Ishikawa (cell line): ENCODE data around the gene CADPS.

Experiments
- CEBPB ChIP-seq: IDR thresholded peaks from 2 replicates; pipeline ENCODE4 v1.6.1; 2012
- CREB1 ChIP-seq: IDR thresholded peaks from 2 replicates; pipeline ENCODE4 v1.6.1; 2012; ENCODE audit warnings: low read depth
- EGR1 ChIP-seq: IDR thresholded peaks from 2 replicates; pipeline ENCODE4 v1.6.1; 2012
- EP300 ChIP-seq: IDR thresholded peaks from 2 replicates; pipeline ENCODE4 v1.6.1; 2012; ENCODE audit warnings: borderline replicate concordance
- FOXM1 ChIP-seq: IDR thresholded peaks from 2 replicates; pipeline ENCODE4 v1.6.1; 2012; ENCODE audit warnings: low read depth, borderline replicate concordance
- MAX ChIP-seq: IDR thresholded peaks from 2 replicates; pipeline ENCODE4 v1.6.1; 2012
- NFIC ChIP-seq: IDR thresholded peaks from 2 replicates; pipeline ENCODE4 v1.6.1; 2012
- RAD21 ChIP-seq: IDR thresholded peaks from 2 replicates; pipeline ENCODE4 v1.6.1; 2012; ENCODE audit warnings: low read depth
- REST ChIP-seq: IDR thresholded peaks from 2 replicates; pipeline ENCODE4 v1.6.1; 2012; ENCODE audit warnings: low read depth, mild to moderate bottlenecking
- TAF1 ChIP-seq: IDR thresholded peaks from 2 replicates; pipeline ENCODE4 v1.6.1; 2012; ENCODE audit warnings: low read depth, mild to moderate bottlenecking
- TCF12 ChIP-seq: IDR thresholded peaks from 2 replicates; pipeline ENCODE4 v1.6.1; 2012; ENCODE audit warnings: low read depth
- TEAD4 ChIP-seq: IDR thresholded peaks from 2 replicates; pipeline ENCODE4 v1.6.1; 2012
- USF1 ChIP-seq: IDR thresholded peaks from 2 replicates; pipeline ENCODE4 v1.6.1; 2012
- YY1 ChIP-seq: IDR thresholded peaks from 2 replicates; pipeline ENCODE4 v1.6.1; 2012; ENCODE audit warnings: low read depth
- ZBTB7A ChIP-seq: IDR thresholded peaks from 2 replicates; pipeline ENCODE4 v1.6.1; 2012; ENCODE audit warnings: low read depth

The CADPS gene

GRCh38 chr3:62356356-62356755 lies 518.9 kb downstream of the CADPS start:
- TF ChIP-seq RAD21 (no peak), EGR1 (no peak), FOXM1 (no peak), ZBTB7A (no peak), TAF1 (no peak)

- no peak for TF ChIP-seq CREB1
- TF ChIP-seq ZBTB7A = no peak
- TF ChIP-seq FOXM1 = no peak
- no peak for TF ChIP-seq RAD21
- no peak for TF ChIP-seq YY1
- no peak for TF ChIP-seq USF1
- no peak for TF ChIP-seq CEBPB
- no peak for TF ChIP-seq REST
- TF ChIP-seq EP300 = no peak
- no peak for TF ChIP-seq TCF12
- TF ChIP-seq NFIC = no peak
- TF ChIP-seq TEAD4 = no peak
- no peak for TF ChIP-seq EGR1
- TF ChIP-seq MAX = no peak
- no peak for TF ChIP-seq TAF1
Measured at GRCh38 chr3:62355703-62356102, 519.5 kb downstream of the CADPS start.
